Panc1 (cell line): ENCODE data around the gene ADGRA1.

Source experiments
- POLR2AphosphoS5 ChIP-seq: IDR thresholded peaks from 2 replicates; pipeline ENCODE4 v1.6.1; 2012; ENCODE audit warnings: mild to moderate bottlenecking, low read depth, low read length, moderate library complexity
- SIN3A ChIP-seq: IDR thresholded peaks from 2 replicates; pipeline ENCODE4 v1.6.1; 2012; ENCODE audit warnings: low read depth, mild to moderate bottlenecking, low read length, moderate library complexity, borderline replicate concordance; ENCODE audit not compliant: insufficient read depth
- TCF7L2 ChIP-seq: IDR thresholded peaks from 2 replicates; pipeline ENCODE4 v1.6.1; 2011; ENCODE audit warnings: mild to moderate bottlenecking, low read depth, low read length, inconsistent platforms
- TF ChIP-seq, protein P1 (sequence below): fragments of 450-650 bp; IDR thresholded peaks from 2 replicates; pipeline ENCODE4 v1.5.1; 2017; ENCODE audit warnings: mild to moderate bottlenecking
- TF ChIP-seq, protein P2 (sequence below), 2 experiments: IDR thresholded peaks; 2 replicates each; pipeline ENCODE4 v1.6.1; 2011 to 2012; ENCODE audit warnings: low read depth in 2 of 2, control low read depth in 1 of 2, low read length in 1 of 2, mild to moderate bottlenecking in 1 of 2, moderate library complexity in 1 of 2; ENCODE audit not compliant: insufficient read depth in 1 of 2

- TF ChIP-seq POLR2AphosphoS5 (no peak), SIN3A (no peak), TCF7L2 (no peak)
- TF ChIP-seq, protein P1, sequence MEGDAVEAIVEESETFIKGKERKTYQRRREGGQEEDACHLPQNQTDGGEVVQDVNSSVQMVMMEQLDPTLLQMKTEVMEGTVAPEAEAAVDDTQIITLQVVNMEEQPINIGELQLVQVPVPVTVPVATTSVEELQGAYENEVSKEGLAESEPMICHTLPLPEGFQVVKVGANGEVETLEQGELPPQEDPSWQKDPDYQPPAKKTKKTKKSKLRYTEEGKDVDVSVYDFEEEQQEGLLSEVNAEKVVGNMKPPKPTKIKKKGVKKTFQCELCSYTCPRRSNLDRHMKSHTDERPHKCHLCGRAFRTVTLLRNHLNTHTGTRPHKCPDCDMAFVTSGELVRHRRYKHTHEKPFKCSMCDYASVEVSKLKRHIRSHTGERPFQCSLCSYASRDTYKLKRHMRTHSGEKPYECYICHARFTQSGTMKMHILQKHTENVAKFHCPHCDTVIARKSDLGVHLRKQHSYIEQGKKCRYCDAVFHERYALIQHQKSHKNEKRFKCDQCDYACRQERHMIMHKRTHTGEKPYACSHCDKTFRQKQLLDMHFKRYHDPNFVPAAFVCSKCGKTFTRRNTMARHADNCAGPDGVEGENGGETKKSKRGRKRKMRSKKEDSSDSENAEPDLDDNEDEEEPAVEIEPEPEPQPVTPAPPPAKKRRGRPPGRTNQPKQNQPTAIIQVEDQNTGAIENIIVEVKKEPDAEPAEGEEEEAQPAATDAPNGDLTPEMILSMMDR, result no peak
- TF ChIP-seq, protein P2, sequence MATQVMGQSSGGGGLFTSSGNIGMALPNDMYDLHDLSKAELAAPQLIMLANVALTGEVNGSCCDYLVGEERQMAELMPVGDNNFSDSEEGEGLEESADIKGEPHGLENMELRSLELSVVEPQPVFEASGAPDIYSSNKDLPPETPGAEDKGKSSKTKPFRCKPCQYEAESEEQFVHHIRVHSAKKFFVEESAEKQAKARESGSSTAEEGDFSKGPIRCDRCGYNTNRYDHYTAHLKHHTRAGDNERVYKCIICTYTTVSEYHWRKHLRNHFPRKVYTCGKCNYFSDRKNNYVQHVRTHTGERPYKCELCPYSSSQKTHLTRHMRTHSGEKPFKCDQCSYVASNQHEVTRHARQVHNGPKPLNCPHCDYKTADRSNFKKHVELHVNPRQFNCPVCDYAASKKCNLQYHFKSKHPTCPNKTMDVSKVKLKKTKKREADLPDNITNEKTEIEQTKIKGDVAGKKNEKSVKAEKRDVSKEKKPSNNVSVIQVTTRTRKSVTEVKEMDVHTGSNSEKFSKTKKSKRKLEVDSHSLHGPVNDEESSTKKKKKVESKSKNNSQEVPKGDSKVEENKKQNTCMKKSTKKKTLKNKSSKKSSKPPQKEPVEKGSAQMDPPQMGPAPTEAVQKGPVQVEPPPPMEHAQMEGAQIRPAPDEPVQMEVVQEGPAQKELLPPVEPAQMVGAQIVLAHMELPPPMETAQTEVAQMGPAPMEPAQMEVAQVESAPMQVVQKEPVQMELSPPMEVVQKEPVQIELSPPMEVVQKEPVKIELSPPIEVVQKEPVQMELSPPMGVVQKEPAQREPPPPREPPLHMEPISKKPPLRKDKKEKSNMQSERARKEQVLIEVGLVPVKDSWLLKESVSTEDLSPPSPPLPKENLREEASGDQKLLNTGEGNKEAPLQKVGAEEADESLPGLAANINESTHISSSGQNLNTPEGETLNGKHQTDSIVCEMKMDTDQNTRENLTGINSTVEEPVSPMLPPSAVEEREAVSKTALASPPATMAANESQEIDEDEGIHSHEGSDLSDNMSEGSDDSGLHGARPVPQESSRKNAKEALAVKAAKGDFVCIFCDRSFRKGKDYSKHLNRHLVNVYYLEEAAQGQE (IDR thresholded peaks at IDR 0.05; ENCODE audit: insufficient read depth in 1 of 2, low read depth in 2 of 2, low read length in 1 of 2), result no peak
These were observed 1.5 kb downstream of the ADGRA1 start for GRCh38 chr10:133088956-133089800.
